Fibroblast of skin of back (primary cell): Measurements from ENCODE around the gene SUN1.
"Not testable (repeated sequence)": the region's sequence is repeated elsewhere in the genome, so short reads cannot be mapped to it uniquely, and the experiment has no call there.

Source experiments
- DNase-seq: peaks from one replicate; pipeline ENCODE4 v3.0.0-alpha.2; 2013

The SUN1 gene

DNA sequence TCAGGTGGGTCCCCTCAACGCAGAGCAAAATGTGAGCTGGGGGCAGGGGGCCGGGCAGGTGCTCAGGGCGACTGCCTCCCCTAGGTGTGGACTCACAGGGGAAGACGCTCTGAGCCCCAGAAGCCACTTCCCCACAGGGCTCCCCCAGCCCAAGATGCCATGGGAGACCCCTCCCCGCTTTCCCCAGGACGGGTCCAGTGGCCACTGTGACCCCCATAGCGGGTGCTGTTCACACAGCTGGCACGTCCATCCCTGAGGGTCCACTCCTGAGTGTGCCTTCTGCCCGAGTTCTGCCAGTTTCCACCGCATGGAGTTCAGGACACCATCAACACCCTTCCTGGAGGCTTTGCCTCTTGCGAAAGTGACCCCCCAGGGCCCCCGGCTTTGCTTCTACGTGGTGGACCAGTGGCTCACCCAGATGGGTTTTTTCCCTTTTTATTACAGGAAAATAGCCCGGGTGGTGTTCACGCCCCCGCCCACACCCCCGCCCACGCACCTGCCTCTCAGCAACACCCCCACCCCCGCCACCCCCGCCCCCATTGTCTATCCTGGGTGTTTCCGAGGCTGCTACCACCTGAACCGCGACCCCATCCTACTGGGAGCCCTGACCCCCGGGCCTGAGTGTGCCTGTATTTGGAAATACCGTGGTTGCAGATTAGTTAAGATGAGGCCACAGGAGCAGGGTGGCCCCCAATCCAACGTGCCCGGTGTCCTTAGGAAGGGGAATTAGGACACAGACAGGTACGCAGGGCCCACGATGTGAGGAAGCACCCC is 90.2 kb downstream of the SUN1 start:
- no peak for DNase-seq

DNA sequence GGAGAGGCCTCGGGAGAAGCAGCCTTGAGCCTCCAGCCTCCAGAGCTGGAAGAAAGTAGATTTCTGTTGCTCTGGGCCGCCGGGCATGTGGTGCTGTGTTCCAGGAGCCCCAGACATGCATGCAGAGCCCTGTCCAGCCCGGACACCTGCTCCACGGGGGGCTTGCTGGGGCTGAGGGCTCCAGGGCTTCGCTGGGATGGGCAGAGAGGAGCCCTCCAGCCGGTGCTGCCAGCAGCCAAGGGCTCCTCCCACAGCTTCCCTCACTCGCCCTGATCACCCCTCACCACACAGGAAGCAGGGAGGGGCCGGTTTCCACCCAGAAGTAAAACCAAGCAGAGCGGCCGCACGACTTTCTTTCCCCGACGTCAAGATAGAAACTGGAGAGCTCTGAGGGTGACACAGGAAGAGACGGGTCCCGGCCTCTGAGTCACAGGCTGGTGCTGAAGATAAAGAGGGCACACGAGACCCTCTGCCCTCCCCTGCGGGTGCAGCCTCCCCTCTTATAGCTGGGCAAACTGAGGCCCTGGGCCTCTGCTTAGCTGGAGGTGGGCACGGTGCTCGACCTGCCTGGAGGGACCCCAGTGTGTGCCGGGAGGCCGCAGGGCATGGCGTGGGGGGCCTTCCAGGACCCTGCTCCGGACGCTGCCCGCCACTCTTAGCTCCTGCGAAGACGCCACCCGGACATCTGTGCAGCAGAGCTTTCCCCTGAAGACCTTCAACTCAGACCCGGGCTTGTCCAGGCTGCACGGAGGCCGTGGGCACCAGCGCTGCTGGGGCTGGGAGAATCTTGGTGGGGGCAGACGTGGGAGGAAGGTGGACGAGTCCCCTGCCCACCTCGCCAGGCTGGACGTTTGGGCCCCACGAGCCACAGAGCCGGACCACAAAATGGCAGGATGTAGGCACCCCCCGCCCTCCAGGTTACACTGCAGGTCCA is 91.1 kb downstream of the SUN1 start:
- peak; percentile 66 for DNase-seq

DNA sequence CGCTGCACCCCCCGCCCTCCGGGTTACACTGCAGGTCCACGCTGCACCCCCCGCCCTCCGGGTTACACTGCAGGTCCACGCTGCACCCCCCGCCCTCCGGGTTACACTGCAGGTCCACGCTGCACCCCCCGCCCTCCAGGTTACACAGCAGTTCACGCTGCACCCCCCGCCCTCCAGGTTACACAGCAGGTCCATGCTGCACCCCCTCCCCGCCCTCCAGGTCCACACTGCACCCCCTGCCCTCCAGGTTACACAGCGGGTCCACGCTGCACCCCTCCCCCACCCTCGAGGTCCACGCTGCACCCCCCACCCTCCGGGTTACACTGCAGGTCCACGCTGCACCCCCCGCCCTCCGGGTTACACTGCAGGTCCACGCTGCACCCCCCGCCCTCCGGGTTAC is 91.8 kb downstream of the SUN1 start:
- DNase-seq = not testable (repeated sequence)
